AG04450 (cell line): Measurements from ENCODE around the gene PREX1. TPM values are rescaled to one million over a fixed set of nuclear protein-coding genes. Genes with fewer than 3 reads are reported as not detected.

Experiments used
- CTCF ChIA-PET: fragments of 300-600, 350-600 bp; formaldehyde crosslinking; extraction: SDS; loops from one replicate; lab custom pipeline; 2022; ENCODE audit warnings: antibody characterized with exemption, inconsistent platforms; lab: Charles Lee
- POLR2A ChIA-PET: fragments of 350-600 bp; formaldehyde crosslinking; extraction: SDS; loops from one replicate; lab custom pipeline; 2021; ENCODE audit warnings: antibody characterized with exemption, inconsistent platforms; lab: Yijun Ruan, JAX
- DNase-seq: peaks from one replicate; pipeline ENCODE4 v3.0.0-alpha.2; 2011; ENCODE audit warnings: low read depth, low spot score
- H3K27ac ChIP-seq: one replicate; pipeline ENCODE4 v1.5.1; 2012; ENCODE audit warnings: low read depth, low read length, control low read depth
- H3K27me3 ChIP-seq: one replicate; pipeline ENCODE4 v1.6.0; 2012; ENCODE audit warnings: low read length; ENCODE audit not compliant: control insufficient read depth, insufficient read depth
- H3K4me3 ChIP-seq: 2 replicates; pipeline ENCODE4 v1.5.1; 2011; ENCODE audit warnings: mild to moderate bottlenecking, low read depth, low read length, control low read depth
- H3K9me3 ChIP-seq: 2 replicates; pipeline ENCODE4 v1.5.1; 2012; ENCODE audit warnings: low read length; ENCODE audit not compliant: control insufficient read depth, insufficient read depth
- polyA plus RNA-seq: library from polyadenylated mRNA; depleted of rRNA; stranded (reverse); fragments of >200 nt; gene quantifications from 2 replicates; pipeline ENCODE4 v1.2.3, GENCODE V29; 2011
- TF ChIP-seq, protein P1 (sequence below): IDR thresholded peaks from 2 replicates; pipeline ENCODE4 v1.5.1; 2011; ENCODE audit warnings: low read depth, low read length, control low read depth, inconsistent platforms

PREX1 gene
- polyA plus RNA-seq, 1 experiment: 0.69 TPM

DNA sequence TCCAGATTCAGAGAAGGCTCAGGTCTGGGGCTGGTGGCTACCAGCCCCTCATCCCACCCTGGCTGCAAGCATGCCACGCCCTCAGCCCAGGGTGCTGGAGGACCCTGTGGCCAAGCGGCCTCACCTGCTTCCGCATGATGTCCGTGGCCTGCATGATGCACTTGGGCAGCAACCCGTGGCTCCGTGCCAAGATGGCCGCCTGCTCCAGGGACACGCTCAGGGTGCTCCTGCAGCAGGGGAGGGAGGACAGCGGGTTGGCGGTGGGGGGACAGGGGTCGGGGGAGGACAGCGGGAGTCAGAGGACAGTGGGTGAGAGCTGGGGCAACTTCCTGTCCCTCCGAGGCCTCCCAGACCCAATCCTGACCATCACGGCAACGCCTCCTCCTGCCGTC is 200.1 kb downstream of the PREX1 start:
- no peaks in the 10 kb centered on the region; the same call in 1 of the 2 replicates for H3K9me3 ChIP-seq
- H3K27me3 ChIP-seq: no peaks in the 10 kb centered on the region
- ChIA-PET CTCF (interaction anchor here (1.0 kb wide), 1 partner anchor 8 kb away, joined by 3 read pairs; no protein-coding TSS in a partner anchor), POLR2A (no interaction called here)
- H3K27ac ChIP-seq: no peak overlapping the region
- DNase-seq: no peak
- no peak overlapping the region for H3K4me3 ChIP-seq
- TF ChIP-seq, protein P1, sequence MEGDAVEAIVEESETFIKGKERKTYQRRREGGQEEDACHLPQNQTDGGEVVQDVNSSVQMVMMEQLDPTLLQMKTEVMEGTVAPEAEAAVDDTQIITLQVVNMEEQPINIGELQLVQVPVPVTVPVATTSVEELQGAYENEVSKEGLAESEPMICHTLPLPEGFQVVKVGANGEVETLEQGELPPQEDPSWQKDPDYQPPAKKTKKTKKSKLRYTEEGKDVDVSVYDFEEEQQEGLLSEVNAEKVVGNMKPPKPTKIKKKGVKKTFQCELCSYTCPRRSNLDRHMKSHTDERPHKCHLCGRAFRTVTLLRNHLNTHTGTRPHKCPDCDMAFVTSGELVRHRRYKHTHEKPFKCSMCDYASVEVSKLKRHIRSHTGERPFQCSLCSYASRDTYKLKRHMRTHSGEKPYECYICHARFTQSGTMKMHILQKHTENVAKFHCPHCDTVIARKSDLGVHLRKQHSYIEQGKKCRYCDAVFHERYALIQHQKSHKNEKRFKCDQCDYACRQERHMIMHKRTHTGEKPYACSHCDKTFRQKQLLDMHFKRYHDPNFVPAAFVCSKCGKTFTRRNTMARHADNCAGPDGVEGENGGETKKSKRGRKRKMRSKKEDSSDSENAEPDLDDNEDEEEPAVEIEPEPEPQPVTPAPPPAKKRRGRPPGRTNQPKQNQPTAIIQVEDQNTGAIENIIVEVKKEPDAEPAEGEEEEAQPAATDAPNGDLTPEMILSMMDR: no peak

DNA sequence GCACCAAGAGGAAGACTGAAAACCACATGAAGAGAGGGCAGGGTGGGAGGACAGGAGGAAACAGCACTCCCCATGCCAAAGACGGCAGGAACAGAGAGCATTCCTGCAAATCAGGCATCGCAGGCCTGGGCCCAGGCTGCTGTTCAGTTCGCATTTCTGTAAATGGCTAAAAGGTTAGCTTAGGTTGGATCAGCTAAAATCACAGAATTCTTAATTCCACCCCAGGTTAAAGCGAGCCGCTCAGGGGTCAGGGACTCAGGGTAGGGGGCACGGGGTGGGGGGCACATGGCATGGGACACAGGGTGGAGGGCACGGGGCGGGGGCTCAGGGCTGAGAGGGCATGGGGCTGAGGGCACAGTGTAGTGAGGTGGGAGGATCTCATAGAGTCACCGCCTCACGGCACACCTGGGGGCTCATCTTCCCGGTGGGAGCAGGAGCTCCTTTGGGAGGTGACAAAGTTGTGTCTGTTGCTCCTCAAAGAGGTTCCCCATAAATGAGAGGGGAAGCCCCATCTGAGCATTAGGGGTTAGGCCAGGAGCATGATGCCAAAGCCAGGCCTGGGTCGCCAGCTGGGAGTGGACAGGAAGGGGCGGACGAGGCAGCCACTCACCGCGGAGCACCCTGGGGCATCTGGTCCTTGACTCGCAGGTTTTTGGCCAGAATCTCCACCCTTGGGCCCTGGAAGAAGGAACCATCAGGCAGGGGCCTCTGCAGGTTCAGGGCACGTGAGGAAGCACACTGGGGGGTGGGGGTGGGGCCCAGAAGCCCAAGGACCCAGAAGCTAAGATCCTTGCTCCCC is 200.7 kb downstream of the PREX1 start:
- ChIA-PET CTCF (interaction anchor here (0.7 to 1.0 kb wide), 2 partner anchors 8 to 290 kb away, joined by 3 read pairs; no protein-coding TSS in a partner anchor), POLR2A (no interaction called here)
- Histone ChIP-seq H3K9me3 (no peaks in the 10 kb centered on the region; the same call in 1 of the 2 replicates), H3K4me3 (no peak overlapping the region), H3K27ac (no peak overlapping the region), H3K27me3 (no peaks in the 10 kb centered on the region)
- TF ChIP-seq, protein P1: no peak
- no peak for DNase-seq

DNA sequence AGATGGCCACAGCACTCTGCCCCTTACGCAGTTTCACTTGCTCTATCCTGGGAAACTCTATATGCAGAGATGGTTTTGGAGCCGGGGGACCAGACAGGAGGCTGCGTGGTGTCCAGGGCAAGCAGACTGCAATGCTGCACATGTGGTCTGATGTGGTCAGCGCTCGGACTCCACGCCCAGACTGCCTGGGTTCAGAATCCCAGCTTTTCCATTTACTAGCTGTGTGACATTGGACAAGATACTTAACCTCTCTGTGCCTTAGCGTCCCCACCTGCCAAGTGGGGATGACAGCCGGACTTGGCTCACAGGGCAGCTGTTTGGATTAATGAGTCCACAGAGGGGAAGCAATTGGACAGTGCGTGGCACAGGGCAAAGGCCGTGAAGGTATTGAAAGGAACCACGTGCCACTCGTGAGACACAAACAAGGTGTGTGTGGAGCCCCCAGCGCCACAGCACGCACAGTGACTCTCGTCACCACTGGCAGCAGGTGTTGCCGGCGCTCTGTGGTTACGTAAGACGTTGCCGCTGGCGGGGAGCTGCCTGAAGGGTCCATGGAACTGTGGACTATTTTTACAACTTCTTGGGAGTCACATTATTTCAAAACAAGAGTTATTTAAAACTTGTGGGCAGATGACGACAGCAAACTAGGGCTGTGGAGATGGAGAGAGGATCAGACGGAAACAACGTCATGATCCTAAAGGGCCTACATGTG is 201.4 kb downstream of the PREX1 start:
- Histone ChIP-seq H3K27ac (no peak overlapping the region), H3K4me3 (no peak overlapping the region), H3K9me3 (no peaks in the 10 kb centered on the region; the same call in 1 of the 2 replicates), H3K27me3 (no peaks in the 10 kb centered on the region)
- DNase-seq: no peak
- TF ChIP-seq, protein P1: no peak
- POLR2A ChIA-PET: no interaction called here
- CTCF ChIA-PET: interaction anchor here (0.7 to 1.0 kb wide), 2 partner anchors 9 to 290 kb away, joined by 3 read pairs; no protein-coding TSS in a partner anchor

DNA sequence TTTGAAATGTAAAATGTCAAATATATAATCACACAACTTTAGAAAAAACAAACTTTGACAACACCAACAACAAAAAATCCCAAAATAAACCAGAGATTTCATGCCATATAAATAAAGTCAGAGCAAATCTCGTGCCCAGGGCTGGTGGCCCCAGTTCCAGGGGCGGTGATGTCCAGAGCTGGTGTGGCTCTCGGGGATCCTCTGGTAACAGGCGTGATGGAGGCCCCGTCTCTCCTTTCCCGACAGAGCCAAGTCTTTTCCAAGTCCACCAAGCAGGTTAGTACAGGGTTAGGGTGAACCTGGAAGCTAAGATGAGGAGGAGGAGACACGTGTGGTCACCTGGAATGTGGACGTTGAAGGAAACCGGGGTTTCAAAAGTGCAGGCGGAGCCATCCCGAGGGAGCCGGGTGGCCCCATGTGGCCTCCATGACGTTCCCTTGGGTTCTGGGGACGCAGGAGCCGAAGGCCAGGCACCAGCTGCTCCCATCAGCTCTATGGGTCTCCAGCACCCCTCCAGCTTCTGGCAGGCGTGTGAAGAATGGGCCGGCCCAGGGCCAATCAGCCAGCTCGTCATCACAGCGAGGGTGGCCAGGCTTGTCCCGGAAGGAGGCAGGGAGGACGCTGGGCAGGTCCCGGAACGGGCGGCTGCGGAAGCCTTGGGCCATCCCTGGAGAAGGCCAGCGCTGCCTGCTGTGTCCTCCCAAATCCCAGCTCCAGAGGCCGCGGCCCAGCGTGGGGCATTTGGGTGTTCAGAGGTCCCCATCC is 202.5 kb downstream of the PREX1 start:
- Histone ChIP-seq H3K27ac (no peak overlapping the region), H3K27me3 (no peaks in the 10 kb centered on the region), H3K9me3 (peaks cover 3% of the 10 kb centered on the region), H3K4me3 (no peak overlapping the region)
- TF ChIP-seq, protein P1: no peak
- ChIA-PET CTCF (interaction anchor here (0.5 to 1.0 kb wide), 3 partner anchors 948 to 961 kb away, joined by 3 to 4 read pairs (median 4); no protein-coding TSS in a partner anchor), POLR2A (no interaction called here)
- DNase-seq: no peak
